ENCODE results near the gene NKAPL. TPM values are rescaled to one million over a fixed set of nuclear protein-coding genes. Genes with fewer than 3 reads are reported as not detected.

The NKAPL gene
- total and polyA plus RNA-seq, 2 of the 13 experiments (the other 11 are each of a cell fraction or from before 2014, with no cell fraction given): not detected

- TF ChIP-seq, protein P1, sequence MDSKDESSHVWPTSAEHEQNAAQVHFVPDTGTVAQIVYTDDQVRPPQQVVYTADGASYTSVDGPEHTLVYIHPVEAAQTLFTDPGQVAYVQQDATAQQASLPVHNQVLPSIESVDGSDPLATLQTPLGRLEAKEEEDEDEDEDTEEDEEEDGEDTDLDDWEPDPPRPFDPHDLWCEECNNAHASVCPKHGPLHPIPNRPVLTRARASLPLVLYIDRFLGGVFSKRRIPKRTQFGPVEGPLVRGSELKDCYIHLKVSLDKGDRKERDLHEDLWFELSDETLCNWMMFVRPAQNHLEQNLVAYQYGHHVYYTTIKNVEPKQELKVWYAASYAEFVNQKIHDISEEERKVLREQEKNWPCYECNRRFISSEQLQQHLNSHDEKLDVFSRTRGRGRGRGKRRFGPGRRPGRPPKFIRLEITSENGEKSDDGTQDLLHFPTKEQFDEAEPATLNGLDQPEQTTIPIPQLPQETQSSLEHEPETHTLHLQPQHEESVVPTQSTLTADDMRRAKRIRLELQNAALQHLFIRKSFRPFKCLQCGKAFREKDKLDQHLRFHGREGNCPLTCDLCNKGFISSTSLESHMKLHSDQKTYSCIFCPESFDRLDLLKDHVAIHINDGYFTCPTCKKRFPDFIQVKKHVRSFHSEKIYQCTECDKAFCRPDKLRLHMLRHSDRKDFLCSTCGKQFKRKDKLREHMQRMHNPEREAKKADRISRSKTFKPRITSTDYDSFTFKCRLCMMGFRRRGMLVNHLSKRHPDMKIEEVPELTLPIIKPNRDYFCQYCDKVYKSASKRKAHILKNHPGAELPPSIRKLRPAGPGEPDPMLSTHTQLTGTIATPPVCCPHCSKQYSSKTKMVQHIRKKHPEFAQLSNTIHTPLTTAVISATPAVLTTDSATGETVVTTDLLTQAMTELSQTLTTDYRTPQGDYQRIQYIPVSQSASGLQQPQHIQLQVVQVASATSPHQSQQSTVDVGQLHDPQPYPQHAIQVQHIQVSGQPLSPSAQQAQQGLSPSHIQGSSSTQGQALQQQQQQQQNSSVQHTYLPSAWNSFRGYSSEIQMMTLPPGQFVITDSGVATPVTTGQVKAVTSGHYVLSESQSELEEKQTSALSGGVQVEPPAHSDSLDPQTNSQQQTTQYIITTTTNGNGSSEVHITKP (CRISPR knock-in tag; IDR thresholded peaks at IDR 0.05; ENCODE audit: low read depth): no peak
- 0 out of 2 replicates have a peak, but pooled peaks have one; percentile 30 for TF ChIP-seq CSRNP1 (CRISPR knock-in tag; IDR thresholded peaks at IDR 0.05)
- TF ChIP-seq SKI (IDR thresholded peaks at IDR 0.05; ENCODE audit: partially characterized antibody): peak; percentile 64
- peak; percentile 92 for TF ChIP-seq SAP130 (CRISPR knock-in tag; IDR thresholded peaks at IDR 0.05; ENCODE audit: low read depth)
- no peak for TF ChIP-seq GLMP (CRISPR knock-in tag; IDR thresholded peaks at IDR 0.05; ENCODE audit: borderline replicate concordance)
- TF ChIP-seq ZNF251 (CRISPR knock-in tag; IDR thresholded peaks at IDR 0.05): no peak
- TF ChIP-seq EED (CRISPR knock-in tag; IDR thresholded peaks at IDR 0.05): peak; percentile 71; the same call in 1 of the 2 replicates
- no peak for TF ChIP-seq RAD51 (IDR thresholded peaks at IDR 0.05; ENCODE audit: borderline replicate concordance)
- no peak for TF ChIP-seq ZBTB34 (CRISPR knock-in tag; IDR thresholded peaks at IDR 0.05)
- no peak for TF ChIP-seq RORA (CRISPR knock-in tag; IDR thresholded peaks at IDR 0.05)
- no peak; the same call in 1 of the 2 replicates for TF ChIP-seq TFDP1 (CRISPR knock-in tag; IDR thresholded peaks at IDR 0.05; ENCODE audit: borderline replicate concordance)
- peak; percentile 94 for TF ChIP-seq GABPB1 (CRISPR knock-in tag; IDR thresholded peaks at IDR 0.05)
- 0 out of 4 replicates have a peak, but pooled peaks of 1 of the 2 experiments have one; percentile 40 for TF ChIP-seq ATF4 (CRISPR knock-in tag; IDR thresholded peaks at IDR 0.05)
- no peak for TF ChIP-seq GPN1 (CRISPR knock-in tag; IDR thresholded peaks at IDR 0.05; ENCODE audit: borderline replicate concordance)
- TF ChIP-seq MIER2 (CRISPR knock-in tag; IDR thresholded peaks at IDR 0.05): 0 out of 2 replicates have a peak, but pooled peaks have one; percentile 43
- peak; percentile 79 for TF ChIP-seq ZSCAN31 (CRISPR knock-in tag; IDR thresholded peaks at IDR 0.05; ENCODE audit: low read depth)
Observed at GRCh38 chr6:28281288-28282064, 22.4 kb downstream of the NKAPL start, which contains the start of gene PGBD1 (continued).

Measured in HepG2 (cell line).